Motor neuron (in vitro differentiated cells): Measurements from ENCODE around the gene SAMD5. TPM values are rescaled to one million over a fixed set of nuclear protein-coding genes. Genes with fewer than 3 reads are reported as not detected.

Experiments used
- ATAC-seq, 8 experiments: fragments of 200-7000 bp; cut with Tn5 transposase; replicated peaks in 6 of 8; 2 replicates each; pipeline ENCODE4 v1.8.0; 2021; ENCODE audit warnings: mild to moderate bottlenecking in 8 of 8, moderate library complexity in 8 of 8
- H3K27ac ChIP-seq, 2 donors: fragments of 250-450 bp; sonication (Bioruptor Pico); 2 replicates each; pipeline ENCODE4 v1.9.0; 2021; ENCODE audit warnings: antibody characterized with exemption in 2 of 2, mild to moderate bottlenecking in 2 of 2, moderate library complexity in 1 of 2
- H3K4me1 ChIP-seq, 2 donors: fragments of 250-450 bp; sonication (Bioruptor Pico); replicated peaks in 1 of 2; 2 replicates each; pipeline ENCODE4 v1.6.1; 2021; ENCODE audit warnings: antibody characterized with exemption in 2 of 2, mild to moderate bottlenecking in 2 of 2, moderate library complexity in 1 of 2
- H3K4me3 ChIP-seq, 5 donors: fragments of 250-450 bp; sonication (Bioruptor Pico); 2 replicates each; pipeline ENCODE4 v1.9.0; 2021; ENCODE audit warnings: antibody characterized with exemption in 5 of 5, mild to moderate bottlenecking in 5 of 5, moderate library complexity in 4 of 5
- WGBS, 10 experiments: fragments of 450-650 bp; shearing (Covaris generic); methylation state at CpG; one replicate each; pipeline ENCODE4 v1.0.0; 2022; 5-methylcytosine and 5-hydroxymethylcytosine counted together
- in situ Hi-C, 9 experiments: fragments of 400-800 bp; cut with MboI; loops; one replicate each; pipeline ENCODE4 v1.15.0; 2021; ENCODE audit warnings: low sequenced_read_pairs in 9 of 9, low pct_unique_long_range_greater_than_20kb in 2 of 9; ENCODE audit not compliant: unreplicated experiment in 9 of 9
- total RNA-seq, 8 experiments: library from RNA; unstranded; fragments of 300-600 nt; gene quantifications; 2 replicates each; pipeline versions ENCODE4 v1.2.3 to v1.2.4, GENCODE V29; 2022

Gene SAMD5
- total RNA-seq, 8 experiments from 2014 or later, result 3.1 to 62.4 (median 6.4) TPM

GRCh38 chr6:147553099-147553498, 44.6 kb downstream of the SAMD5 start:
- in situ Hi-C loops, result no loop called here
- no peaks in the 10 kb centered on the region for H3K4me1 ChIP-seq
- 20 to 100% (median 100%) methylated on average over 1 of the region's 1 CpG; no CpG with 5 or more reads in 5 of the 10 experiments for WGBS, 10 experiments
- H3K4me3 ChIP-seq, result no peak overlapping the region
- ATAC-seq, result no peak
- H3K27ac ChIP-seq, result no peak overlapping the region

- Histone ChIP-seq H3K4me1 (no peaks in the 10 kb centered on the region), H3K27ac (no peak overlapping the region), H3K4me3 (no peak overlapping the region)
- in situ Hi-C loops, result no loop called here
- 22 to 100% (median 92%) methylated on average over 2 to 3 of the region's 4 CpGs; no CpG with 5 or more reads in 4 of the 10 experiments for WGBS, 10 experiments
- peak in 1 of 8 experiments; percentile 44 for ATAC-seq
Observed at GRCh38 chr6:147554281-147554680, 45.8 kb downstream of the SAMD5 start.

- H3K27ac ChIP-seq, result no peak overlapping the region
- no peaks in the 10 kb centered on the region for H3K4me1 ChIP-seq
- in situ Hi-C loops, result no loop called here
- no peak overlapping the region for H3K4me3 ChIP-seq
- 0 to 87% (median 70%) methylated on average over 1 to 7 of the region's 7 CpGs; no CpG with 5 or more reads in 1 of the 10 experiments for WGBS, 10 experiments
- peak in 3 of 8 experiments; percentile 20 to 89 (median 40) for ATAC-seq
Observed at GRCh38 chr6:147559006-147559405, 50.5 kb downstream of the SAMD5 start.

- Histone ChIP-seq H3K27ac (no peak overlapping the region), H3K4me3 (no peak overlapping the region), H3K4me1 (no peaks in the 10 kb centered on the region)
- in situ Hi-C loops, result no loop called here
- no peak for ATAC-seq
Observed at GRCh38 chr6:147560670-147561069, 52.2 kb downstream of the SAMD5 start.

- 28 to 94% (median 81%) methylated on average over 1 to 6 of the region's 6 CpGs; no CpG with 5 or more reads in 1 of the 10 experiments for WGBS, 10 experiments
- in situ Hi-C loops, result no loop called here
- Histone ChIP-seq H3K4me3 (no peak overlapping the region), H3K27ac (no peak overlapping the region), H3K4me1 (peaks cover 5 to 10% of the 10 kb centered on the region in 2 donors)
- peak in 2 of 8 experiments; percentile 17 to 68 for ATAC-seq
Observed at GRCh38 chr6:147561726-147562125, 53.2 kb downstream of the SAMD5 start.

GRCh38 chr6:147563472-147563871, 55.0 kb downstream of the SAMD5 start:
- H3K4me1 ChIP-seq, result peaks cover 5 to 12% of the 10 kb centered on the region in 2 donors
- no peak overlapping the region for H3K4me3 ChIP-seq
- no peak for ATAC-seq
- 14 to 61% (median 43%) methylated on average over 1 to 2 of the region's 2 CpGs; no CpG with 5 or more reads in 5 of the 10 experiments for whole genome bisulfite sequencing, 10 experiments
- no peak overlapping the region for H3K27ac ChIP-seq
- in situ Hi-C loops, result no loop called here

GRCh38 chr6:147564556-147564955, 56.1 kb downstream of the SAMD5 start:
- no peak for ATAC-seq
- in situ Hi-C loops, result no loop called here
- no peak overlapping the region for H3K27ac ChIP-seq
- peaks cover 5 to 12% of the 10 kb centered on the region in 2 donors for H3K4me1 ChIP-seq
- H3K4me3 ChIP-seq, result no peak overlapping the region
- 11 to 100% (median 73%) methylated on average over 1 of the region's 1 CpG; no CpG with 5 or more reads in 2 of the 10 experiments for WGBS, 10 experiments

GRCh38 chr6:147566244-147566898, 57.9 kb downstream of the SAMD5 start:
- in situ Hi-C loops, result no loop called here
- Histone ChIP-seq H3K27ac (no peak overlapping the region), H3K4me1 (peaks cover 5 to 12% of the 10 kb centered on the region in 2 donors), H3K4me3 (no peak overlapping the region)
- peak in 4 of 8 experiments; percentile 33 to 50 (median 40) for ATAC-seq
- WGBS, 10 experiments, result 29 to 100% (median 40%) methylated on average over 1 to 3 of the region's 3 CpGs

- ATAC-seq, result peak in 2 of 8 experiments; percentile 69 to 79
- WGBS, 10 experiments, result 53 to 100% (median 89%) methylated on average over 1 to 3 of the region's 3 CpGs
- H3K27ac ChIP-seq, result no peak overlapping the region
- H3K4me3 ChIP-seq, result no peak overlapping the region
- H3K4me1 ChIP-seq, result peaks cover 5 to 12% of the 10 kb centered on the region in 2 donors
- in situ Hi-C loops, result no loop called here
Observed at GRCh38 chr6:147567141-147567805, 58.8 kb downstream of the SAMD5 start.

- in situ Hi-C loops, result no loop called here
- peak in 2 of 8 experiments; percentile 65 to 87 for ATAC-seq
- Histone ChIP-seq H3K4me1 (peaks cover 5 to 12% of the 10 kb centered on the region in 2 donors), H3K27ac (no peak overlapping the region), H3K4me3 (no peak overlapping the region)
- 6 to 100% (median 74%) methylated on average over 1 to 7 of the region's 7 CpGs; no CpG with 5 or more reads in 2 of the 10 experiments for WGBS, 10 experiments
Observed at GRCh38 chr6:147569788-147570187, 61.3 kb downstream of the SAMD5 start.

- Histone ChIP-seq H3K4me3 (no peak overlapping the region), H3K4me1 (peaks cover 5 to 12% of the 10 kb centered on the region in 2 donors), H3K27ac (no peak overlapping the region)
- ATAC-seq, result no peak
- in situ Hi-C loops, result no loop called here
- 60 to 100% (median 98%) methylated on average over 1 to 2 of the region's 2 CpGs; no CpG with 5 or more reads in 4 of the 10 experiments for WGBS, 10 experiments
Observed at GRCh38 chr6:147570681-147571080, 62.2 kb downstream of the SAMD5 start.

GRCh38 chr6:147577488-147577887, 69.0 kb downstream of the SAMD5 start:
- no peak for ATAC-seq
- no peaks in the 10 kb centered on the region for H3K4me1 ChIP-seq
- in situ Hi-C loops, result no loop called here
- no peak overlapping the region for H3K27ac ChIP-seq
- no peak overlapping the region for H3K4me3 ChIP-seq

GRCh38 chr6:147578159-147578558, 69.7 kb downstream of the SAMD5 start:
- no peaks in the 10 kb centered on the region for H3K4me1 ChIP-seq
- no peak for ATAC-seq
- 31 to 100% (median 86%) methylated on average over 1 to 2 of the region's 2 CpGs for WGBS, 10 experiments
- in situ Hi-C loops, result no loop called here
- no peak overlapping the region for H3K4me3 ChIP-seq
- H3K27ac ChIP-seq, result no peak overlapping the region
